IMR-90 (cell line): ENCODE results near the gene ROCK2. TPM values are rescaled to one million over a fixed set of nuclear protein-coding genes. Genes with fewer than 3 reads are reported as not detected.
A peak's percentile ranks its signal among the peaks of the same experiment; 100 is the strongest.

ENCODE experiments used
- ATAC-seq: fragments of 200-7000 bp; cut with Tn5 transposase; 2 replicates; pipeline ENCODE4 v1.9.1; 2020; ENCODE audit warnings: low read depth, mild to moderate bottlenecking, moderate library complexity
- BruUV-seq: library from RNA; stranded (reverse); fragments of 400-500 nt; replicated peaks from 2 replicates; lab custom pipeline; 2021; lab: Mats Ljungman, UMichigan
- CTCF ChIA-PET: fragments of 300-600 bp; formaldehyde crosslinking; extraction: SDS; loops from one replicate; lab custom pipeline; 2021; ENCODE audit warnings: antibody characterized with exemption; lab: Yijun Ruan, JAX
- POLR2A ChIA-PET: fragments of 300-600 bp; sonication (Branson Sonifier 250); formaldehyde crosslinking; loops from one replicate; lab custom pipeline; 2022; ENCODE audit warnings: antibody characterized with exemption; ENCODE audit not compliant: unreplicated experiment; lab: Charles Lee
- DNase-seq: peaks from one replicate; pipeline ENCODE4 v3.0.0; 2013
- H2AFZ ChIP-seq: replicated peaks from 2 replicates; pipeline ENCODE3; 2013; ENCODE audit warnings: low read length, mild to moderate bottlenecking; ENCODE audit not compliant: poor library complexity
- H2AK5ac ChIP-seq: 2 replicates; pipeline ENCODE4 v1.6.1; 2013; ENCODE audit warnings: low read depth, low read length, inconsistent platforms
- H2AK9ac ChIP-seq: replicated peaks from 2 replicates; pipeline ENCODE3; 2013; ENCODE audit warnings: mild to moderate bottlenecking, low read depth, low read length, moderate library complexity; ENCODE audit not compliant: poor library complexity
- H2BK120ac ChIP-seq: 2 replicates; pipeline ENCODE4 v1.6.1; 2013; ENCODE audit warnings: low read depth, low read length, inconsistent platforms
- H2BK15ac ChIP-seq: 3 replicates; pipeline ENCODE4 v1.6.1; 2013; ENCODE audit warnings: low read depth, low read length, inconsistent platforms
- H2BK20ac ChIP-seq: 2 replicates; pipeline ENCODE4 v1.6.1; 2013; ENCODE audit warnings: low read depth, mild to moderate bottlenecking, inconsistent platforms, low read length, moderate library complexity
- H2BK5ac ChIP-seq: 2 replicates; pipeline ENCODE4 v1.6.1; 2013; ENCODE audit warnings: mild to moderate bottlenecking, low read depth, low read length, inconsistent platforms; ENCODE audit not compliant: poor library complexity, severe bottlenecking
- H3K14ac ChIP-seq: replicated peaks from 2 replicates; pipeline ENCODE4 v1.6.1; 2013; ENCODE audit warnings: low read depth, low read length, inconsistent platforms
- H3K18ac ChIP-seq: 2 replicates; pipeline ENCODE4 v1.6.1; 2013; ENCODE audit warnings: low read depth, low read length, control low read depth
- H3K23ac ChIP-seq: 2 replicates; pipeline ENCODE4 v1.6.1; 2013; ENCODE audit warnings: low read depth, low read length, inconsistent platforms
- H3K27ac ChIP-seq: 2 replicates; pipeline ENCODE4 v1.5.1; 2013; ENCODE audit warnings: mild to moderate bottlenecking, control low read depth, low read length; ENCODE audit not compliant: insufficient read depth
- H3K27me3 ChIP-seq: 2 replicates; pipeline ENCODE4 v1.6.1; 2013; ENCODE audit warnings: low read length; ENCODE audit not compliant: control insufficient read depth, insufficient read depth
- H3K36me3 ChIP-seq: 2 replicates; pipeline ENCODE4 v1.6.1; 2013; ENCODE audit warnings: low read length, mixed read lengths; ENCODE audit not compliant: control insufficient read depth, insufficient read depth
- H3K4ac ChIP-seq: 2 replicates; pipeline ENCODE4 v1.6.1; 2013; ENCODE audit warnings: low read depth, low read length, inconsistent platforms
- H3K4me1 ChIP-seq: 2 replicates; pipeline ENCODE4 v1.6.1; 2013; ENCODE audit warnings: low read length, mixed read lengths; ENCODE audit not compliant: control insufficient read depth, insufficient read depth
- H3K4me2 ChIP-seq: 2 replicates; pipeline ENCODE4 v1.6.1; 2013; ENCODE audit warnings: low read depth, mild to moderate bottlenecking, control low read depth, low read length, moderate library complexity
- H3K4me3 ChIP-seq: 2 replicates; pipeline ENCODE4 v1.5.1; 2013; ENCODE audit warnings: low read depth, mild to moderate bottlenecking, control low read depth, low read length, moderate library complexity; ENCODE audit not compliant: insufficient read depth
- H3K56ac ChIP-seq: 2 replicates; pipeline ENCODE4 v1.6.1; 2013; ENCODE audit warnings: low read length, inconsistent platforms; ENCODE audit not compliant: insufficient read depth; ENCODE audit errors: extremely low read depth
- H3K79me1 ChIP-seq, 2 experiments: 2 replicates each; pipeline ENCODE4 v1.6.1; 2013; ENCODE audit warnings: low read length in 2 of 2, inconsistent platforms in 1 of 2, low read depth in 1 of 2
- H3K9ac ChIP-seq: 2 replicates; pipeline ENCODE4 v1.6.1; 2013; ENCODE audit warnings: low read depth, low read length, control low read depth
- H3K9me1 ChIP-seq: 2 replicates; pipeline ENCODE4 v1.6.1; 2013; ENCODE audit warnings: low read length, inconsistent platforms; ENCODE audit not compliant: insufficient read depth
- H3K9me3 ChIP-seq: 2 replicates; pipeline ENCODE4 v1.6.1; 2013; ENCODE audit warnings: low read length; ENCODE audit not compliant: control insufficient read depth, insufficient read depth
- H4K20me1 ChIP-seq: 2 replicates; pipeline ENCODE4 v1.6.1; 2013; ENCODE audit warnings: low read length, inconsistent platforms; ENCODE audit not compliant: insufficient read depth
- H4K5ac ChIP-seq: 2 replicates; pipeline ENCODE4 v1.6.1; 2013; ENCODE audit warnings: mild to moderate bottlenecking, low read depth, low read length, control low read depth
- H4K8ac ChIP-seq, 2 experiments: 2 replicates each; pipeline ENCODE4 v1.6.1; 2013; ENCODE audit warnings: low read depth in 2 of 2, low read length in 2 of 2, control low read depth in 1 of 2, inconsistent platforms in 1 of 2
- H4K91ac ChIP-seq: 2 replicates; pipeline ENCODE4 v1.6.1; 2013; ENCODE audit warnings: low read depth, low read length, inconsistent platforms; ENCODE audit not compliant: insufficient read depth
- BHLHE40 ChIP-seq: fragments of 150-350 bp; IDR thresholded peaks from 2 replicates; pipeline ENCODE4 v1.6.1; 2016; ENCODE audit warnings: mild to moderate bottlenecking, low read depth, low read length
- CEBPB ChIP-seq: IDR thresholded peaks from 2 replicates; pipeline ENCODE4 v1.6.1; 2012; ENCODE audit warnings: low read depth, low read length, improper control_type of control experiment
- FOS ChIP-seq: fragments of 150-350 bp; IDR thresholded peaks from 2 replicates; pipeline ENCODE4 v1.6.1; 2016; ENCODE audit warnings: low read depth, low read length
- RAD21 ChIP-seq: IDR thresholded peaks from 2 replicates; pipeline ENCODE4 v1.6.1; 2012; ENCODE audit warnings: low read length, improper control_type of control experiment
- USF2 ChIP-seq: fragments of 150-350 bp; IDR thresholded peaks from 2 replicates; pipeline ENCODE4 v1.6.1; 2017; ENCODE audit warnings: mild to moderate bottlenecking, antibody characterized with exemption, low read length, low read depth
- WGBS, 2 experiments: methylation state at CpG; one replicate each; pipeline versions ENCODE4 v1.1.5 to v1.1.7; 2013; ENCODE audit warnings: missing lambda C conversion rate in 2 of 2; ENCODE audit not compliant: insufficient read length in 1 of 2; ENCODE audit errors: extremely low coverage in 2 of 2; 5-methylcytosine and 5-hydroxymethylcytosine counted together
- dilution Hi-C: fragments of 300-500 bp; cut with HindIII; formaldehyde crosslinking; loops from one replicate; pipeline ENCODE4 v1.14.3; 2018; ENCODE audit warnings: low sequenced_read_pairs; ENCODE audit not compliant: unreplicated experiment
- in situ Hi-C: fragments of 300-500 bp; cut with MboI; formaldehyde crosslinking; loops from 3 replicates; pipeline ENCODE4 v1.14.3; 2019; ENCODE audit warnings: low sequenced_read_pairs, inconsistent platforms, mixed read lengths
- intact Hi-C: fragments of 100-400 bp; cut with micrococcal nuclease; formaldehyde crosslinking; loops from 2 replicates; pipeline ENCODE4 v1.10.0; 2022
- polyA plus RNA-seq, 3 experiments: library from polyadenylated mRNA; depleted of rRNA; stranded (reverse); fragments of >200 nt; gene quantifications; 2 replicates each; pipeline ENCODE4 v1.2.3, GENCODE V29; 2012; ENCODE audit warnings: low replicate concordance in 1 of 3
- total RNA-seq: library from RNA; depleted of rRNA; stranded (reverse); fragments of >200 nt; gene quantifications from 2 replicates; pipeline ENCODE4 v1.2.3, GENCODE V29; 2012

The ROCK2 gene
- total and polyA plus RNA-seq, 2 of the 4 experiments (the other 2 are of a cell fraction) = 9.0 to 28.3 TPM

GRCh38 chr2:11203480-11203879 lies 141.0 kb downstream of the ROCK2 start:
- no peak overlapping the region for H4K8ac ChIP-seq
- no peak overlapping the region for H3K56ac ChIP-seq
- peaks cover 28% of the 10 kb centered on the region for H3K36me3 ChIP-seq
- ChIA-PET POLR2A (no interaction called here), CTCF (interaction anchor here (0.6 to 1.0 kb wide), 2 partner anchors 39 to 71 kb away, joined by 3 read pairs; a partner anchor contains a TSS)
- H4K91ac ChIP-seq = no peak overlapping the region
- TF ChIP-seq RAD21 (no peak), CEBPB (peak; percentile 25; the same call in 1 of the 2 replicates), USF2 (peak; percentile 76), FOS (peak; percentile 31; the same call in 1 of the 2 replicates), BHLHE40 (peak; percentile 82)
- ATAC-seq (peak; percentile 87), DNase-seq (peak; percentile 69)
- H3K79me1 ChIP-seq = peaks cover 5 to 18% of the 10 kb centered on the region in 2 experiments; a peak in 3 of 4 replicates
- H2AFZ ChIP-seq = no peak overlapping the region
- peaks cover 3% of the 10 kb centered on the region; the same call in 1 of the 2 replicates for H4K20me1 ChIP-seq
- BruUV-seq = no TSS peak
- no peaks in the 10 kb centered on the region for H3K4me1 ChIP-seq
- no peaks in the 10 kb centered on the region for H3K9me1 ChIP-seq
- no peak overlapping the region for H3K14ac ChIP-seq
- H2BK5ac ChIP-seq = no peak overlapping the region
- no peak overlapping the region for H2BK20ac ChIP-seq
- H3K27me3 ChIP-seq = no peaks in the 10 kb centered on the region
- H2BK120ac ChIP-seq = no peak overlapping the region
- no peak overlapping the region for H3K4me3 ChIP-seq
- no CpG with 5 or more reads among the region's 3 CpGs for WGBS, 2 experiments
- peak overlapping the region; percentile 16; the same call in 1 of the 2 replicates for H3K4me2 ChIP-seq
- no peak overlapping the region for H2AK9ac ChIP-seq
- H4K5ac ChIP-seq = no peak overlapping the region
- H3K4ac ChIP-seq = no peak overlapping the region
- intact Hi-C loops = no loop called here
- H3K23ac ChIP-seq = no peak overlapping the region
- H3K9ac ChIP-seq = no peak overlapping the region
- H3K18ac ChIP-seq = no peak overlapping the region
- H3K9me3 ChIP-seq = no peaks in the 10 kb centered on the region
- in situ Hi-C loops = no loop called here
- dilution Hi-C loops = no loop called here
- no peak overlapping the region for H2BK15ac ChIP-seq
- no peak overlapping the region for H3K27ac ChIP-seq
- no peak overlapping the region for H2AK5ac ChIP-seq
